ENCODE measurements around the gene IGFBP3.

- TF ChIP-seq CTCF (conservative IDR thresholded peaks at IDR 0.05; ENCODE audit: low read depth in 2 of 2): no peak
- TF ChIP-seq EZH2 (IDR thresholded peaks at IDR 0.05; ENCODE audit: low read depth, unreplicated experiment): peak; percentile 51
- TF ChIP-seq JUNB (IDR thresholded peaks at IDR 0.05; ENCODE audit: unreplicated experiment): no peak
- TF ChIP-seq POLR2AphosphoS5 (IDR thresholded peaks at IDR 0.05; ENCODE audit: low read depth): no peak
- TF ChIP-seq ZNF114 (CRISPR knock-in tag; IDR thresholded peaks at IDR 0.05): no peak
- no peak for TF ChIP-seq REST (IDR thresholded peaks at IDR 0.05; ENCODE audit: unreplicated experiment)
- TF ChIP-seq EZH2phosphoT487 (IDR thresholded peaks at IDR 0.05; ENCODE audit: unreplicated experiment): no peak
- no peak for TF ChIP-seq ZNF331 (CRISPR knock-in tag; IDR thresholded peaks at IDR 0.05; ENCODE audit: low read depth)
- no peak for TF ChIP-seq ZNF462 (CRISPR knock-in tag; IDR thresholded peaks at IDR 0.05)
- TF ChIP-seq CREB1 (CRISPR knock-in tag; IDR thresholded peaks at IDR 0.05; ENCODE audit: low read depth): no peak
Observed at GRCh38 chr7:45888185-45888992, 32.7 kb downstream of the IGFBP3 start, which contains the start of gene IGFBP1.

All from GM23338 (cell line).